Activated CD8-positive, alpha-beta T cell treated with anti-CD3 and anti-CD28 coated beads, Interleukin-2, amount 10 ng/mL, durations not matched to agents 7 days and 5 days (primary cell): Measurements from ENCODE around the gene ERVK3-1. TPM values are rescaled to one million over a fixed set of nuclear protein-coding genes. Genes with fewer than 3 reads are reported as not detected.

ENCODE experiments used
- ATAC-seq: fragments of 150-1000 bp; cut with Tn5 transposase; one replicate; pipeline ENCODE4 v1.10.0; 2021; ENCODE audit warnings: moderate library complexity
- CTCF ChIA-PET: fragments of 350-600 bp; sonication (Branson Sonifier 250); formaldehyde crosslinking; loops from one replicate; lab custom pipeline; 2021; ENCODE audit warnings: antibody characterized with exemption; lab: Charles Lee
- POLR2A ChIA-PET: fragments of 350-600 bp; sonication (Branson Sonifier 250); formaldehyde crosslinking; loops from one replicate; lab custom pipeline; 2021; ENCODE audit warnings: antibody characterized with exemption; lab: Charles Lee
- DNase-seq: peaks from one replicate; pipeline ENCODE4 v3.0.0-alpha.2; 2020
- H3K27ac Mint-ChIP-seq: one replicate; pipeline ENCODE4 v1.8.0; 2021; ENCODE audit warnings: mild to moderate bottlenecking, mixed read lengths
- H3K27me3 Mint-ChIP-seq: one replicate; pipeline ENCODE4 v1.8.0; 2021; ENCODE audit warnings: low read depth, mixed read lengths
- H3K36me3 Mint-ChIP-seq: one replicate; pipeline ENCODE4 v1.8.0; 2021; ENCODE audit warnings: low read depth, mixed read lengths
- H3K4me1 Mint-ChIP-seq: one replicate; pipeline ENCODE4 v1.8.0; 2021; ENCODE audit warnings: low read depth, mixed read lengths
- H3K4me3 Mint-ChIP-seq: one replicate; pipeline ENCODE4 v1.8.0; 2021; ENCODE audit warnings: mild to moderate bottlenecking, mixed read lengths
- H3K9me3 Mint-ChIP-seq: one replicate; pipeline ENCODE4 v1.8.0; 2022; ENCODE audit warnings: mixed read lengths; ENCODE audit not compliant: insufficient read depth
- total RNA-seq, 2 experiments: library from RNA; stranded (reverse); gene quantifications; one replicate each; pipeline ENCODE4 v1.2.3, GENCODE V29; 2021

ERVK3-1 gene
- total RNA-seq, 2 experiments from 2014 or later = 60.7 to 61.9 TPM

- ChIA-PET CTCF (interaction anchor here (1.5 kb wide), 1 partner anchor 50 kb away, joined by 6 read pairs; the partner anchor contains the start of gene ZNF544), POLR2A (interaction anchor here (0.6 to 1.5 kb wide), 6 partner anchors 49 to 463 kb away, joined by 3 to 4 read pairs (median 3); partner anchors contain the start of genes ZNF274, ZNF552 and ZSCAN22)
- H3K4me1 Mint-ChIP-seq = peaks cover 35% of the 10 kb centered on the region
- no peaks in the 10 kb centered on the region for H3K27me3 Mint-ChIP-seq
- peaks cover 3% of the 10 kb centered on the region for H3K9me3 Mint-ChIP-seq
- DNase-seq (no peak), ATAC-seq (peak; percentile 8)
- H3K36me3 Mint-ChIP-seq = peaks cover 63% of the 10 kb centered on the region
- H3K4me3 Mint-ChIP-seq = peak overlapping the region; percentile 88
- peak overlapping the region; percentile 95 for H3K27ac Mint-ChIP-seq
These were observed 27.2 kb upstream of the ERVK3-1 start for GRCh38 chr19:58277748-58278540.

- ChIA-PET CTCF (interaction anchor here (1.5 kb wide), 1 partner anchor 50 kb away, joined by 6 read pairs; the partner anchor contains the start of gene ZNF544), POLR2A (interaction anchor here (0.6 to 1.5 kb wide), 6 partner anchors 48 to 464 kb away, joined by 3 to 4 read pairs (median 3); partner anchors contain the start of genes ZNF274, ZNF552 and ZSCAN22)
- peak; percentile 98 for DNase-seq
- H3K27ac Mint-ChIP-seq = peak within 1 kb of the TSS; percentile 95
- H3K4me1 Mint-ChIP-seq = peaks cover 35% of the 10 kb centered on the region
- H3K36me3 Mint-ChIP-seq = peaks cover 65% of the 10 kb centered on the region
- H3K9me3 Mint-ChIP-seq = peaks cover 3% of the 10 kb centered on the region
- peak within 1 kb of the TSS; percentile 88 for H3K4me3 Mint-ChIP-seq
- peak; percentile 100 for ATAC-seq
- H3K27me3 Mint-ChIP-seq = no peaks in the 10 kb centered on the region
These were observed 26.6 kb upstream of the ERVK3-1 start, which contains the start of gene ZNF8 for GRCh38 chr19:58278541-58279041. TSS of gene ZNF8 (plus strand) at chr19:58278955. CDS start at chr19:58279082, 127 bp downstream.

- Mint-ChIP-seq H3K27ac (peak overlapping the region; percentile 95), H3K36me3 (peaks cover 63% of the 10 kb centered on the region), H3K4me3 (peak overlapping the region; percentile 88), H3K4me1 (peaks cover 35% of the 10 kb centered on the region), H3K27me3 (no peaks in the 10 kb centered on the region), H3K9me3 (peaks cover 3% of the 10 kb centered on the region)
- POLR2A ChIA-PET = interaction anchor here (0.7 to 1.5 kb wide), 8 partner anchors 17 to 464 kb away, joined by 3 to 7 read pairs (median 3); partner anchors contain the start of genes ZNF274, ZNF552 and ZSCAN22
- CTCF ChIA-PET = interaction anchor here (1.0 to 1.5 kb wide), 3 partner anchors 51 to 510 kb away, joined by 3 to 6 read pairs (median 3); partner anchors contain the start of gene ZNF544
- ATAC-seq = peak; percentile 12
- peak; percentile 52 for DNase-seq
These were observed 25.9 kb upstream of the ERVK3-1 start for GRCh38 chr19:58279042-58279924.

GRCh38 chr19:58279925-58280316, 25.3 kb upstream of the ERVK3-1 start:
- Mint-ChIP-seq H3K4me1 (peaks cover 35% of the 10 kb centered on the region), H3K36me3 (peaks cover 60% of the 10 kb centered on the region), H3K4me3 (peak overlapping the region; percentile 88), H3K27ac (peak overlapping the region; percentile 95), H3K9me3 (no peaks in the 10 kb centered on the region), H3K27me3 (no peaks in the 10 kb centered on the region)
- ATAC-seq (no peak), DNase-seq (no peak)
- ChIA-PET CTCF (interaction anchor here (1.0 to 1.5 kb wide), 2 partner anchors 234 to 511 kb away, joined by 3 read pairs; no protein-coding TSS in a partner anchor), POLR2A (interaction anchor here (0.7 to 1.1 kb wide), 3 partner anchors 17 to 98 kb away, joined by 3 to 7 read pairs (median 3); no protein-coding TSS in a partner anchor)

GRCh38 chr19:58284199-58284598, 21.0 kb upstream of the ERVK3-1 start:
- POLR2A ChIA-PET = no interaction called here

GRCh38 chr19:58291943-58292342, 13.2 kb upstream of the ERVK3-1 start:
- Mint-ChIP-seq H3K36me3 (peaks cover 89% of the 10 kb centered on the region), H3K9me3 (peaks cover 43% of the 10 kb centered on the region), H3K27me3 (no peaks in the 10 kb centered on the region), H3K4me3 (no peak overlapping the region), H3K27ac (no peak overlapping the region), H3K4me1 (no peaks in the 10 kb centered on the region)
- POLR2A ChIA-PET = no interaction called here
- ATAC-seq (no peak), DNase-seq (no peak)
- CTCF ChIA-PET = no interaction called here

More at GRCh38 chr19:58284199-58284598, 21.0 kb upstream of the ERVK3-1 start:
- no peaks in the 10 kb centered on the region for H3K9me3 Mint-ChIP-seq
- peaks cover 25% of the 10 kb centered on the region for H3K4me1 Mint-ChIP-seq
- ATAC-seq = no peak
- peaks cover 69% of the 10 kb centered on the region for H3K36me3 Mint-ChIP-seq
- H3K27me3 Mint-ChIP-seq = no peaks in the 10 kb centered on the region
- H3K27ac Mint-ChIP-seq = no peak overlapping the region
- no peak for DNase-seq
- no peak overlapping the region for H3K4me3 Mint-ChIP-seq
- CTCF ChIA-PET = no interaction called here

- CTCF ChIA-PET = no interaction called here
- Mint-ChIP-seq H3K4me1 (no peaks in the 10 kb centered on the region), H3K27ac (no peak overlapping the region), H3K27me3 (no peaks in the 10 kb centered on the region), H3K36me3 (peaks cover 87% of the 10 kb centered on the region), H3K9me3 (peaks cover 47% of the 10 kb centered on the region), H3K4me3 (no peak overlapping the region)
- DNase-seq (no peak), ATAC-seq (no peak)
- POLR2A ChIA-PET = no interaction called here
These were observed 10.3 kb upstream of the ERVK3-1 start for GRCh38 chr19:58294743-58295374.

GRCh38 chr19:58296104-58296503, 9.1 kb upstream of the ERVK3-1 start:
- DNase-seq = no peak

GRCh38 chr19:58300620-58301019, 4.6 kb upstream of the ERVK3-1 start:
- Mint-ChIP-seq H3K27me3 (no peaks in the 10 kb centered on the region), H3K9me3 (peaks cover 15% of the 10 kb centered on the region), H3K36me3 (peaks cover 74% of the 10 kb centered on the region), H3K4me1 (peaks cover 10% of the 10 kb centered on the region), H3K27ac (no peak overlapping the region), H3K4me3 (no peak overlapping the region)
- no peak for ATAC-seq
- POLR2A ChIA-PET = no interaction called here
- DNase-seq = no peak
- CTCF ChIA-PET = no interaction called here

More at GRCh38 chr19:58296104-58296503, 9.1 kb upstream of the ERVK3-1 start:
- Mint-ChIP-seq H3K9me3 (peaks cover 50% of the 10 kb centered on the region), H3K27ac (no peak overlapping the region), H3K4me1 (no peaks in the 10 kb centered on the region), H3K36me3 (peaks cover 91% of the 10 kb centered on the region), H3K27me3 (no peaks in the 10 kb centered on the region), H3K4me3 (no peak overlapping the region)
- ChIA-PET CTCF (no interaction called here), POLR2A (interaction anchor here (1.2 kb wide), 1 partner anchor 16 kb away, joined by 3 read pairs; no protein-coding TSS in a partner anchor)
- no peak for ATAC-seq

- Mint-ChIP-seq H3K4me1 (peaks cover 37% of the 10 kb centered on the region), H3K27me3 (no peaks in the 10 kb centered on the region), H3K36me3 (peaks cover 78% of the 10 kb centered on the region), H3K27ac (peak overlapping the region; percentile 98), H3K9me3 (peaks cover 9% of the 10 kb centered on the region), H3K4me3 (peak overlapping the region; percentile 89)
- CTCF ChIA-PET = interaction anchor here (2.0 kb wide), 1 partner anchor 122 kb away, joined by 4 read pairs; the partner anchor contains the start of gene ZNF274
- DNase-seq (no peak), ATAC-seq (no peak)
- POLR2A ChIA-PET = interaction anchor here (1.2 to 1.6 kb wide), 2 partner anchors 22 to 58 kb away, joined by 4 to 7 read pairs; partner anchors contain the start of genes ZNF497 and ZSCAN22
These were observed 922 bp upstream of the ERVK3-1 start for GRCh38 chr19:58304255-58304654.
